SW 1271 (cell line): ENCODE data around the gene KLF13.

Source experiments
- DNase-seq, 2 experiments: peaks; one replicate each; lab custom pipeline; 2025; lab: John Stamatoyannopoulos, UW

Gene KLF13

GRCh38 chr15:31401282-31401681 is 74.6 kb downstream of the KLF13 start:
- DNase-seq = no peak

DNA sequence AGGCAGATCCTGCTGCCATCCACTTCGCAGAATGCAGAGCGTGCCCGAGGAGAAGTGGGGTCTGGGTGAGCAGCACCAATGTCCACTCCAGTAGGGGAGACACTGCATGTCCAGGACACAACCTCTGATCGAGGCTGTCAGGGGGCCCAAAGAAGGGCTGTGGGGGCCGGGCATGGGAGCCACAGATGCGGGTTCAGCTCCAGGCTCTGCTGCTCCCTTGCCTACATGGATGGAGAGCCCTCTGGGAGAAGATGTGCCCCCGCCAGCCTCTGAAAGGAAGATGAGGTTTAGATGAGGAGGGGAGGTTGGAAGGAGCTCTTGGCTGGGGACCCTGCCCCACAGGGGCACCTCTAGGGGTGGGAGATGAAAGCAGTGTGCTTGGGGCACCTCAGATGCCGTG is 75.4 kb downstream of the KLF13 start:
- no peak for DNase-seq

DNA sequence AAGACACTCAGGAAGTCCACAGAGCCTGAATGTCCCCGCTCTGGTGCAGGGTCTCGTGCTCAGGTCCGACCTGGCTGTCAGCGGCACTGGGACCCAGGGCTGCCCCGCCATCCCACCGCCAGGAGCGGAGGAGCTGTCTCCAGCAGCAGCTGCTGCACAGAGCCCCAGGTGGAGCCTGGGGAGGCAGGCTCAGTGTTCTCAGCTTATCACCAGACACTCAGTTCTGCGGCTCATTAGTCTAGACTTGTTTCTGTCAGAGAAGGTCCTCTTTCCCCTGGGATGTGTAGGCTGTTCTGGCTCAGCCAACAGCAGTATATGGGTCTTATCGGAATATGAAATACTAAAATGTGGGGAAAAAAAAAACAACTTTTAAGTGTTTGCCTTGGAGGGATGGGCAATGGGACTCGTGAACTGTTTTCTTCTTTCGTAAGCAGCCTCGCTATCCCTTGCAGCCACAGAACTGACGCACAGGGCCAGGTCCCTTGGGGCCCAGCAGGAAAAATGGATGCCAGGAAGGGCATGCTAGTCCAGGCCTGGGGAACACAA is 75.9 kb downstream of the KLF13 start:
- DNase-seq = no peak

DNA sequence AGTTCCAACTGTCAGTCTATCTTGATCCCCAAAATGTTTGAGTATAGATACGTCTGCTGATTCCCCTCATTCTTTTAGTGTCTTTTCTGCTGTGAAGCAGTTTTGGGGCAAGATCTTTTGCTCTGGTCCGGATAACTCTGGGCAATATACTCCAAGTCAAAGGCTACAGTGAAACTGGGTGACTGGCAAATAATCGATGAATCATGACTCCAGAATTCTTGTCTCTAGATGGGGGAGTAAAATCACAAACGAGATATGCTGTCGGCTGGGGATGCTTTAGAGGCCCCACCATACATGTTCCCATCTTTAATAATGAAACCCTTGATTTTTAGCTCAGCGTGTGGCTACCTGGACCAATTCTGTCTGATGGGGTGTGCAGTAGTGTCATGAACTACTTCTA is 76.5 kb downstream of the KLF13 start:
- no peak for DNase-seq

- no peak for DNase-seq
These were observed 77.0 kb downstream of the KLF13 start for GRCh38 chr15:31403606-31404005.

DNA sequence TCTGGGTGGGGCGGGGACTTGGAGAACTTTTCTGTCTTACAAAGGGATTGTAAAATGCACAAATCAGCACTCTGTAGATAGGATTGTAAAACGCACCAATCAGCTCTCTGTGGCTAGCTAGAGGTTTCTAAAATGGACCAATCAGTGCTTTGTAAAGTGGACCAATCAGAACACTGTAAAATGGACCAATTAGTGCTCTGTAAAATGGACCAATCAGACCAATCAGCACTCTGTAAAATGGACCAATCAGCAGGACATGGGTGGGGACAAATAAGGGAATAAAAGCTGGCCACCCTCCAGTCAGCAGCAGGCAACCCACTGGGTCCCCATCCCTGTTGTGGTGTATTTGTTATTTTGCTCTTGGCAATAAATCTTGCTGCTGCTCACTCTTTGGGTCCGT is 77.7 kb downstream of the KLF13 start:
- DNase-seq = no peak

GRCh38 chr15:31405200-31405920 is 78.7 kb downstream of the KLF13 start:
- no peak for DNase-seq

- DNase-seq = no peak
These were observed 80.7 kb downstream of the KLF13 start for GRCh38 chr15:31407376-31407775.

DNA sequence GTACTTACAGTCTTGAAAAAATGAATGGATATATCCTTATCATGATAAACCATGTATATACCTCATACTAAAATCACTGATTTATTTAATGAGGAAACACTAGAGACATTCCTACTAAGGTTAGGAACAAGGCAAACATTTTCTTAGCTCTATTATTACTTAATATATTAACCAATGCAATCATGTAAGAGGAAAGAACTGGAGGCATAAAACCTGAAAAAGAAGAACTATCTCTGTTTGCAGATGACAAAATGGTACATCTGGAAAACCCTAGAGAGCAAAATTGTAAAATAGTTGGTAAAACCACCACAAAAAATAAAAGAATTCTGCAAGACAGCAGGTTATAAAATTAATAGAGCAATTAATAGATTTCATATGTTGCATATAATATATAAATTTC is 81.2 kb downstream of the KLF13 start:
- DNase-seq = no peak

DNA sequence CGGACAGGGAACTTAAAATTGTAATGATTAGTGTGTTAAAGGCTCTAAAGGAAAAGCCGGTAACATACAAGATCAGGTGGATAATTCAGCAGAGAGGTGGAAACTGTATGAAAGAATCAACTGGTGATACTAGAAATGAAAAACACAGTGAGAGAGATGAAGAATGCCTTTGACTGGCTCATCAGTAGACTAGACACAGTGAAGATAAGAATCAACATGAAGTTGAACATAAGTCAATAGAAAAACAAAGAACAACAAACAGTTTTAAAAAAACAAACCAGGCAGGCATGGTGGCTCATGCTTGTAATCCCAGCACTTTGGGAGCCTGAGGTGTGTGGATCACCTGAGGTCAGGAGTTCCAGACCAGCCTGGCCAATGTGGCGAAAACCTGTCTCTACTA is 82.1 kb downstream of the KLF13 start:
- DNase-seq = no peak

DNA sequence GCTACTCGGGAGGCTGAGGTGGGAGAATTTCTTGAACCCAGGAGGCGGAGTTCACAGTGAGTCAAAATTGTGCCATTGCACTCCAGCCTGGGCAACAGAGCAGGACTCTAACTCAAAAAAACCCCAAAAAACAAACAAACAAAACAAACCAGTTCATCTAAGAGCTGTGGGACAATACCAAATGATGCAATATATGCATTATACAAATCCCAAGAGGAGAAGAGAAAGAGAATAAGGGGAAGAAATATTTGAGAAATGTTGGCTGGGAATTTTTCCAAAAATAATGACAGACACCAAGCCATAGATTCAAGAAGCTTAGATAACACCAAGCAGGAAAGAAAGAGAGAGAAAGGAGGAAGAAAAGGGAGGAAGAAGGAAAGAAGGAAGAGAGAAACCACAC is 82.5 kb downstream of the KLF13 start:
- no peak for DNase-seq

GRCh38 chr15:31412824-31413223 is 86.2 kb downstream of the KLF13 start:
- no peak for DNase-seq

- no peak for DNase-seq
These were observed 88.6 kb downstream of the KLF13 start for GRCh38 chr15:31415201-31415600.

- DNase-seq = no peak
These were observed 93.2 kb downstream of the KLF13 start for GRCh38 chr15:31419820-31420219.

GRCh38 chr15:31427411-31427810 is 100.8 kb downstream of the KLF13 start:
- DNase-seq = no peak
